ENCODE measurements around the gene EML6.
A peak's percentile ranks its signal among the peaks of the same experiment; 100 is the strongest.

Gene EML6

DNA sequence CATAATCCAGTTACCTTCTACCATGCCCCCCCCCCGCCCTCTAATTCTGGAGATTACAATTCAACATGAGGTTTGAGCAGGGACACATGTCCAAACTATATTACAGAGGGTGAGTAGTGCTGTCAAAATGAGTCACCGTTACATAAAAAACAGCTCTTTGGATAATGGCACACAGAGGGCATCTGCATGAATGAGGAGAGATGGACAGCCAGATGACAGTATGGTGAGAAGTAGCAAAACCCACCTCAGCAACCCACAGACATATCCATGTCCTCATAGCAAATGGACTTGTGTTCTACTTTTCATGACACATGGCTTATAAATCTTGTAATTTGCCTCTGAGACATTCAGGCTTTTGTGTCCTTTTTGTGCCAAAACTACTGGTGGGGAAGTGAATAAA, 132.0 kb downstream of the EML6 start:
- no peak for DNase-seq

DNA sequence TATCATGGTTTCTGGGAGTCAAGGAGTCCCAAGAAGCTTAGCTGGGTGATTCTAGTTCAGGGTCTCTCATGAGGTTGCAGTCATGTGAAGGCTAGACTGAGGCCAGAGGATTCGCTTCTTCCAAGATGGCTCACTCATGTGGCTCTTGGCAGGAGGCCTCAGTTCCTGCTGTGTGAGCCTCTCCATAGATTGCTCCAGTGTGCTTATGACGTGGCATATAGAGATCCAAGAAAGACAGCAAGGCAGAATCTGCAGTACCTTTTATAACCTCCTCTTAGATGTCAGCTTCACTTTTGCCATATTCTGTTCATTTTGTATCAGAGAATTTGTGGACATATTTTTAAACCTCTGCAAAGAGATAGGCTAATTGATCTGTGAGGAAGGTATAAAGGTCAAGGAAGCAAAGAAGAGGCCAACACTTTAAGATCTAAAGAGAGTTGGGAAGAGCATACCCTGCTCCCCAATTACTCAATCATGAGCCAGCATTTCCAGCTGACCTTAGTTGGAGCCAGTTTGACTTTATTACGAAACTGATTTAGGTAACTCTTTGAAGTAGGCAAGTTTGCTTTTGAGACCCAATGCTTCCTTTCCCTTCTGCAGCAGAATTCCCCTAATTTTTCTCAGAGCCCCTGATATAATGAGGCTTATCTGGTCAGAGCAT, 134.7 kb downstream of the EML6 start:
- no peak for DNase-seq

DNA sequence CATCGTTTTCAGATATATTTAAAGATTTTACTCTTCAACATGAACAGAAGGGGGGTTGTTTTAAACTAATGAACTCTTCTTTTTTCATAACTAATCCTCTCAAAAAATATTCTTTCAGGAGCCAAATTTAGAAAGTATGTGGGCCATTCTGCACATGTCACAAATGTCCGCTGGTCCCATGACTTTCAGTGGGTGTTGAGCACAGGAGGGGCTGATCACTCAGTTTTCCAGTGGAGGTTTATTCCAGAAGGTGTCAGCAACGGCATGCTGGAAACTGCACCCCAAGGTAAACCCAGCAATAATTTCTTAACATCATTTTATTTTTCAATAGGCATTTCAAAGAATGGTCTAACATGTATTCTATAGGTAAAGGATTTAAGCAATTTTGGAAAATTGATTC, 136.0 kb downstream of the EML6 start:
- DNase-seq: no peak

DNA sequence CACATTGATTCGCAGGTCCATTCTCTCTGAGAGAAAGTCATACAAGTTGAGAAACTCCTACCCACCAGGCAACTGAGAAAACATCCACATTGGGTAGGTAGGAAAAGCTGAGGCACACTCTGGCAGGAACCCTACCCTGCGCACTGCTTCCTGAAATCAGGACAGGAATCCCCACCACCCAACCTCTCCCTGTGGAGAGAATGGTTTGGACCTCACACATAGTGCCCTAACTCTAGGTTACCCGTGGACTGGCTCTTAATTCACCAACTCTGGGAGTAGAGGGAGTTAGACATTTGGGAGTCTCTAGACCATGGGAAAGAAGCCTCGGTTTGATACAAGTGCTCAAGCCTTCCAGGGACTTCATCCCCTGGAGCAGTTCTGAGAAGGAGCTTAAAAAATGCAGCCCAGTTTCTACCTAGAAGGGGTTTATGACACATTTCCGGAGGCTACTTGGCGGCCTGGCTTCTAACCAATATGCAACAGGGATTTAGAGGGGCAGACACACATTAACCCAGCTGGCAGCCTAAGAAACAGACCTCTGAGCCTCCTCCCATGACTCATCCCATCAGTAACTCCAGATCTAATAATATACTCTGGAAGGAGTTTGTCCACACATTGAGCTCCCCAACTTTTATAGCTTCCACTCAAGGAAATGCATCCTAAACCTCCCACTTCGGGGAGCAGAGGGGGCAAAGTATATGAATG, 136.7 kb downstream of the EML6 start:
- no peak for DNase-seq

DNA sequence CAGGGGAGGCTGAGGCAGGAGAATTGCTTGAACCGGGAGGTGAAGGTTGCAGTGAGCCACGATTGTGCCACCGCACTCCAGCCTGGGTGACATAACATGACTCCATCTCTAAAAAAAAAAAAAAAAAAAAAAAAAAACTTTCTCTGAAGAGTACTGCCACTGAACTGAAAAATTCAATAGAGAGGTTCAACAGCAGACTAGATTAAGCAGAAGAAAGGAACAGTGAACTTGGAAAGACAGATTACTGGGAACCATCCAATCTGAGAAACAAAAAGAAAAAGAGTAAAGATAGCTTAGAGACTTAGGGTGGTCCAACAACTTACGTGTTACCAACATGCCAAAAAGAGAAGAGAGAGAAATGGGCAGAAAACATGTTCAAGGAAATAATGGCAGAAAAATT, 138.8 kb downstream of the EML6 start:
- DNase-seq: no peak

DNA sequence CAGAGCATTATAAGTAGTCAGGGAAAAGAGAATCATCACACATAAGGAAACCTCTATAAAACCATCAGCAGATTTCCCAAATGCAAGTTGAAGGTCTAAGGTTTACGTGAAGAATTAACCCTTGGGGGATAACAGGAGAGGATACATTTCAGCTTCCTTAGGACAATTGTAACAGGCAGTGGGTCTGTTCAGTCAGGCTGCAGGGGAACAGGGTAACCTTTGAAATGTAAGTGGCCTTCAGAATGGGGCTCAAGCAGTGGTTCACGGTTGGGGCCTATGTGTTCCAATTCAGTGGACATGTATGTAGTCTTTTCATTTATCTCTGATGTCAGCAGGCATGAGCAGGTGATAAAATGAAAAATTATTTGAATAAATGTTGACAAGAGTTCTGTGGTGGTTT, 139.3 kb downstream of the EML6 start:
- DNase-seq: no peak

DNA sequence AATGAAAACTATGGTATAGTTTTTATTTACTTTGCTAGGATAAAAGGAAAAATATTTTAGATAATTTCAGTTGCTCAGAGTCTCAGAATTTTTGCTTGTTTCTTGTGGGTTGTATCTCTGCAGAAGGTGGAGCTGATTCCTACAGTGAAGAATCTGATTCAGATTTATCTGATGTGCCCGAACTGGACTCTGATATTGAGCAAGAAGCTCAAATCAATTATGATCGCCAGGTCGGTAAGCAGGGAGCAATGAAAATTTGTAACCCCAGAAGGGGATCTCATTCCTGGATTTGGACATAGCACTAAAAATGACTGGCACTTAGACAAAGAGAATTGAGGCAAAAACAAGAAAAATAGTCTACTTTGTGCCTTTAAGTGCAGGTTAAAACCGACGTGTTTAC, 140.2 kb downstream of the EML6 start:
- no peak for DNase-seq

DNA sequence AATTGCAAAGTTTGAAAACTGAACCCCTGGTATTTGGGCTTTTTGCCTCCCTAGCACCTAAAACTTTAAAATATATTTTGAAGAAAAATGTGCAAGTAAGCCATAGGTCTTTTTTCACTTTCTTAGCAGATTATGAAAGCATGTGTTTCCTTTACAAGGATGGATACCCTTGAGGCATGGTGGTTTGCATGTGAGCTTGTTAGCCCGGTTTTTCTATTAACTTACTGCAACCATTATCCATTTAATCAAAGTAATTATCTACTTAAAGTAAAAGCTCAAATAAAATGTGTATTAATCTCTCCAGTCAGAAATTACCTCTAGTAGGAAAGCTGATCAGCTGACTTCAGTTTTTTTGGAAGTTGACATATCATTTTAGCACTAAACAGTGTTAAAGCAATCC, 140.6 kb downstream of the EML6 start:
- DNase-seq: no peak

DNA sequence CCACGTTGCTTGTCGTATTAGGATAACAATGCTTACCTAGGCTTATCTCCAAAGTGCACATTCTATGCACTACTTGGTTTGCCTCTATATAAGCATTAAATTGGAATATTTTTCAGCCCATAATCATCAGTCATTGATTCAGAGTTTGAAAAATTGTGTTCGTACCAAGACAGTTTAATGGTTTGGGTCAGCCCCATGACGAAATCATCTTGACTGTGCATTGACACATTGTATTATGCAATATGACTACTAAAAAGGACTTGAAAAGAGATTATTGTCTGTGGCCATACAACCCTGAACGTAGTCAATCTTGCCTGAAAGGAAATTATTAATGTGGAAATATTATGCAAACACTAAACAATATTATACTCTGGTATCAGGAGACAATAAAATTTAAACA, 141.3 kb downstream of the EML6 start:
- no peak for DNase-seq

DNA sequence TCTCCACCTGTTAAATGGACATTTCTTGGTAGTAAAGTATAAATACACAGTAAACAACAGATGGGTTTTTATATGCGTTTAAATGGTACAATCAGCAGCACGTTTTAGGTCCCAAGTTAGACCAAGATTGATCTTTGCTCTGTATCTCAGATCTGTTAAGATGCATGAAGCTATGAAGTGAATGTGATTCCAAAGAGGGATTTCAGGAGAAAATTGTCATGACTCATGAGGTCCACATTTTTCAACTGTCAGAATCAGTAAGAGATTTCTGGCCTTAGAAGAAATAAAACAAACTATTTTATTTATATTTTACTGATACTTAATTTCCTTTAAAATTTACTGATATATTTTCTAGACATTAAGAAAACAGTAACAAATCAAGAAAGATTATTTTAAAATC, 142.7 kb downstream of the EML6 start:
- DNase-seq: no peak

DNA sequence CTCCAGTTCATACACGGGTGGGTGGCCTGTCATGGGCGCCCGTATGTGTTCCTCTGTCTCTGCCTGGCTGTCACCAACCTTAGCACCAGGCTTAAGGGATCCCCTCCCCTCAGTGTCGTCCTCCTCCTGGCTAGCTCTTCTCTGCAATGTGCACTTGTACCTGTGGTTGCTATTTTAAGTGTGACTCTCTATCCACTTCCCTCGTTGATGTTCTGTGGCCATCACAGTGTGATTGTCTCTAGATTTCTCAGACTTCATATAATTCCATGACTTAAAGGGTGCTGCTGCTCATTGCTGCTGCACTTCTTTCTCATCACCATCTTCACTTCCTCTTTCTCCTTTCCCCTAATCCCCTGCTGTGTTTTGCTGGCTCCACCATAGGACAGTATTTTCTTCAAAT, 143.4 kb downstream of the EML6 start:
- no peak for DNase-seq

DNA sequence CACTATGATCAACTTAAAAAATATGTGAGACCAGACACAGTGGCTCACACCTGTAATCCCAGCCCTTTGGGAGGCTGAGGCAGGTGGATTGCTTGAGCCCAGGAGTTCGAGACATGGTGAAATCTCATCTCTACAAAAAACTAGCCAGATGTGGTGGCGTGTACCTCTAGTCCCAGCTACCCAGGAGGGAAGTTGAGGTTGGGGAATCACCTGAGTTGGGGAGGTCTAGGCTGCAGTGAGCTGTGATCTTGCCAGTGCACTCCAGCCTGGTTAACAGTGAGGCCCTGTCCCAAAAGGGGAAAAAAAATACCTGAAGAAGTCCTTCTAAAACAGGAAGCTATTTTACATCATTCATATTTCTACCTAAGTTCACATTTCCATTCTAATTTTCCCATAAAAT, 144.0 kb downstream of the EML6 start:
- DNase-seq: no peak

DNA sequence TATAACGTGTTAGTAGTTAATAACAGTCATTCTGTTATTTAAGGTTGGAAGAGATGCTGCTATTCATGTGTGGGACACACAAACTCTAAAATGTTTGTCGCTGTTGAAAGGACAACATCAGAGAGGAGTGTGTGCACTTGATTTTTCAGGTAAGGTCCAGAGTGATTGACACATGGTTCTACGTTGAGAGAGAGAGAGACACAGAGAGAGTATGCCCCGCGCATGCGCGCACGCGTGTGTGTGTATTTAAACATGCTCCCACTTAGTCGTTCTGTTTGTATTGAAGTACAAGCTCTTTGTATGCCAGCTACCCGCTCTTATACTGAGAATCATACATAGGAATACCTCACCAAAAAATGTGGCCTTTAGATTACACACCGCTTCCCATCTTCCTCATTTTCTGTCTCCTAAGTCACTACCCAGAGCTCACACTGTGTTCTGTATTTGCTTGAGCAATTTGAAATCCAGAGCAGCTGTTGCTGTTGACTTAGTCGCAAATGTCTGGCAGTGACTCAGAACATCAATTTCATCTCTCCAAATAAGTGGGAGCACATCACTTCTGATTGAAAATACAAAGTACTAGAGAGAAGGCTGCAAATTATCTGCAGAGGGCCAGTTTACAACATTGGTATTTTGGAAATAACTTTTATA, 148.1 kb downstream of the EML6 start:
- peak; percentile 97 for DNase-seq

DNA sequence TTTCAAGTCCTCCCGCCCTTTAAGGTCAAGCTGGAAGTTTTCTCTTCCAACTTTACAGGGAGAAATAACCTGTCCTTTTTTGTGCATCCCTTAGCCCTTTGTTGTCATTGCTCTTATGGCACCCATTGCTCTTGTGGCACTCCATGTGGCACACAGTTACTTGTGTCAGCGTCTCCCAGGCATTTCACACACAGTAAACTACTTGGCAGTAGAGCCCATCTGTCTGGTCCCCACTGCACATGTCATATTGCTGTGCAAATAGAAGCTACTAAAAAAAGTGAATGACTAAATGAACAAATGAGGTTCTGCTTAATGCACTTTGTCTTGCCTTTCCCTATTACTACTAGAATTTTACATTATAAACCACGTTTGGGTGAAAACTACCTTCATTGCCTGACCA, 149.3 kb downstream of the EML6 start:
- peak; percentile 57 for DNase-seq

DNA sequence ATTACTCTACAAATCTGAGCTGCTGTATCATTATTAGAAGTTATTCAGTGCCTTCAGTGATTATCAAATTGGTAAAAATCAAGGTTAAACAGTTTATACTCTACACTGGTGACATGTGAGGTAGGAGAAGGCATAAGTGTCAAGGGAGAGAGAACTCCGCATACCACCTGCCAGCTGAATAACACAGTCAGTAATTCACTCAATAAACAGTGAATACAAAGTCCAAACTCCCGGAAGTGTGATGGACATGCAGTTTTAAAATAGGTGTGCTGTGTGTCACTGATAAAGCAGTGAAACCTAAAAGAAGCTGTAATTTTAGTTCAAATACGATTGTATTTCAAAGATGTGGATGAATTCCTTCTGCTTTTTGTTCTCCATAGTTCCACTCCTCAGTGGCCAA, 149.8 kb downstream of the EML6 start:
- DNase-seq: peak; percentile 84

DNA sequence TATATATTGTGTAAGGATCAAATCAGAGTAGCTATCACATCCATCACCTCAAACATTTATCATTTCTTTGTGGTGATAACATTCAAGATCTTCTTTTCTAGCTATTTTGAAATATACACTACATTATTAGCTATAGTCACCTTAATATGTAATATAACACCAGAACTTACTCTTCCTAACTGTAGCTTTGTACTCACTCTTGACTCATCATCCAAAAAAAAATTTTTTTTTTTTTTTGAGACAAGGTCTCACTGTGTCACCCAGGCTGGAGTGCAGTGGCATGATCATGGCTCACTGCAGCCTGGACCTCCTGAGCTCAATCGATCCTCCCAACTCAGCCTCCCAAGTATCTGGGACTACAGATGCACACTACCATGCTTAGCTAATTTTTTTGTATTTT, 153.3 kb downstream of the EML6 start:
- no peak for DNase-seq

DNA sequence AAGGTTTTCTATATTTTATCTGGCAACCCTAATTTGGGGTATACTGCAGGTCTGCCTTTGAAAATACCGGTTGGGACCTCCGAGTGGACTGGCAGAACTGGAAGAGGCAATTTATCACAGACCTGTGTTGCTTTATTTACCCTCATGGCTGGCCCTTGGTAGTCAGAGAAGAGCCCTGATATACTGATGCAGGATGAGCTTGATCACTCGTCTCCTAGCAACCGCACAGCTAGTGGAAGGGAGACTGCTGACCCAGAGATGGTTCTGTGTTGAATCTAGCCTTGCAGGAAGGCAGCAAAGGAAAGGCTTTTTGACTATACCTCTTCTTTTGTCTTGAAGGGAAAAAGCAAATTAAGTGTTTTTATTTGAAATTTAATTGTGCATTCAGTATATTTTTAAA, 154.7 kb downstream of the EML6 start:
- peak; percentile 64 for DNase-seq

DNA sequence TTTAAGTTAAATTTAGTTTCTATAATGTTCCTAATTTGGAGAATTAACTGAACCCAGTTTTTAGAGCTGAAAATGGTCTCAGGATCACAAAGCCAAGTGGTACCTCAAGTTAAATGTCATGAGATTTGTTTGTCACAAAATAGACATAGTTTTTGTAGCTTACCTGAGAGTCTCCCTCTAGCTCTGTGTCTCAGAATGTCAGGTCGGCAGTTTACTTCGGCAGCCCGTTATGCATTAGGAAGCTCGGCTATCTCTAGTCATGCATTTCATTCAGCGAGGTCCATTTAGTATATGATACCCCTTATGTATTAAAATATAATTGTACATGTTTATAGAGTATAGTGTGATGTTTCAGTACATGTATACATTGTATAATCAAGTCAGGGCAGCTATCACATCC, 155.6 kb downstream of the EML6 start:
- no peak for DNase-seq

DNA sequence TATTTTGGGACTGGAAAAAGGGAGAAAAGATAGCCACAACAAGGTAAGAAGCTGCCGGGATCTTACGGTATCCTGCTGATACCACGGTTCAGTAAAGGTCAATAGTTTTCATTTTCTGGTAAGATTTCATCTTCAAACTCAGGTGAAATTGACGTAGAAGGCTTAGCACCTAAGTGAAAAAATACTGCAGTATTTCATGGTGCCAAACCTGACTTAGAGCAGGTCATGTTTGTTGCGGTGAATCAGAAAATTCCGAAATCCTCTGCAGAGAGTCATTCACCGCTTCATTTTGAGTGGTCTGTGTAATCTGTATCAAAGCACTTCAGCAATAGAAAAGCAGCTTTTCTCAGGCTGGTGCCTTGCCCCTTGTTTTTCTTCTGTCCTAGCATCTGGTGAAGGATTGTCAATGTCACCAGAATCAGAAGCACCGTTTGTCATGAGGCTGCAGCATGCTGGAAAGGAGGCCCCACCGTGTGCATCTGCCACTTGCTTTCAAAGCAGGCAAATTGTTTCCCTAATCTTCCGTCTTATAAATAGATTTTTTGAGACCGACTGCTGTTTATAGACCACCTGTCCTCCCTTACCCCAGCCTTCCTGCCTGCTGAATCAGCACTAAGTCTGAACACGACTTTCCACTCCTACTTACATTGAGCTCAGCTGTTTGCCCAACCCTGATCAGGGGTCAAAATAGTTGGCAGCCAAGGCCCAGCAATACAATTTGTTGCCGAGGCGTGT, 156.3 kb downstream of the EML6 start:
- no peak for DNase-seq

DNA sequence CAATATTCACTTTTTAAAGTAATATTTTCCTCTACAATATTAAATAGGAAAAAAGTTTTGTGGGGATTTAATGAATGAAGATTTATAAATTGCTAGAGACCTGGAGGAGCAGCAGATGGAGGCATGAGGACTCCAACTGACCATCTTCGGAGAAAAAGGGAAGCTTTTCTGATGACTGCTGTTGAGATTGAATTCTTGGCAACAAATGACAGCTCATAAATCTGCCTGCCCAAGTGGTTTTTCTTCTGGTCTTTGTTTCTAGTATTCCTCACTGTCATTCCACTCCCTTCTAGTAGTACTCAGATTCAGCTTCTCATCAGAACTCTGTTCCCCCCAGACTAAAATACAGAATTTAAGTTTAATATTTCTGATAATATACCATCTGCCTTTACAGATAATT, 157.0 kb downstream of the EML6 start:
- no peak for DNase-seq

DNA sequence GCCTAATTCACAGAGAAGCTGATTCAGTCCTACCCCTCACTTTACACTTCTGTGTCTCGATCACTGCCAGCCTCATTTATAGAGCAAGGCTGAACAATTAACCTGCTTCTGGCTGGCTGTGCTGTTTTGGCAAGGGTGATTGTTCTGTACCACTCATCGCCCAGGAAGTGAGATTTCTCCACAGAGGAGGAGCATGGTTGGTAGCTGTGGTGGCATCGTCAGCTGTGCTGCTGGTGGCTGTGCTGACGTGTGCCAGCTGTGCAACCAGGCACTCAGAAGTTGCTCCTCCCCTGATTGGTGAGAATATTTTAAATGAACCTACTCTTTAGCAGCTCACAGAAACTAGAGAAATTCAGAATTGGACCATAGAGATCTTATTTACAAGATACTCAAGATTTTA, 158.3 kb downstream of the EML6 start:
- no peak for DNase-seq

DNA sequence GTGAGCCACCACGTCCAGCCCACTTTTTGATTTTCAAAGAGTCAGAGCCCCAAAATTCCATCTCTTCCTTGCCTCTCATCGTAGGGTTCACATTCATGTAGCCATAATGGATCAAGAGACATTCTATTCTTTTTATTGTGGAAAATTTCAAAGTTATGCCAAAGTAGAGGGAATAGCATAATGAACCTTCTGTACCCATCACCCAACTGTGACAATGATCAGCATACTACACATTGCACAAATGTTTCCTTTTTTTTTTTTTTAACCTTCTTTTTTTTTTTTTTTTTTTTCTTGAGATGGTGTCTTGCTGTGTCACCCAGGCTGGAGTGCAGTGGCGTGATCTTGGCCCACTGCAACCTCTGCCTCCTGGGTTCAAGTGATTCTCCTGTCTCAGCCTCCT, 162.4 kb downstream of the EML6 start:
- no peak for DNase-seq

DNA sequence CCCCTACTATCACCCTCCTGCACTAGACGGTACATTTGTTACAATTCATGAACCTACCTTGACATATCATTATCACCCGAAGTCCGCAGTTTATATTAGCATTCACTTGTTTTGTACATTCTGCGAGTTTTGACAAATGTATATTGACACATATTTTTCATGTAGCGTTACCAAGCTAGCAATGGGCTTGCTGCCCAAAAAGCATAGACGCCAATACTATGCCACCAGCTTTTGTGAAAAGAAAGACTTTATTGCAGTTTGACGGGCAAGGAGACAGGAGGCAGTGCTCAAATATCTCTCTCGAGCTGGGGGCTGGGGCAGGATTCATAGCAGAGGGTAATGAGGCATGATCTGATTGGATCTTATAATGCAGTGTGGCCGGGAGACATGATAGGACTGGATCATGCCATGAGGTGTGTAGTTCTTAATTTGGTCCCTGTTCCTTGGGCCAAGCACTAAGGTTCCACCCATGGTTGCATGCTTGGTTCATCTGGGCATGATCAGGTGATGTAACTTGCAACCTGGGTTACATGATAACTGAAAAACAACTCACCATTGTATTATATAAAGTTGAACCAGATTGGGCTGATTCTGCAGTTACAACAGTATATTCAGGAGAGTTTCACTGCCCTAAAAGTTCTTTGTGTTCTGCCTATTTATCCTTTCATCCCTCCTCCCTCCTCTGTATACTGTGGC, 164.5 kb downstream of the EML6 start:
- DNase-seq: no peak
